Panc1 (cell line): ENCODE results near the gene ACKR4.
"Not testable (repeated sequence)": the region's sequence is repeated elsewhere in the genome, so short reads cannot be mapped to it uniquely, and the experiment has no call there.

Experiments used
- POLR2AphosphoS5 ChIP-seq: IDR thresholded peaks from 2 replicates; pipeline ENCODE4 v1.6.1; 2012; ENCODE audit warnings: mild to moderate bottlenecking, low read depth, low read length, moderate library complexity
- REST ChIP-seq, 2 experiments: IDR thresholded peaks; 2 replicates each; pipeline ENCODE4 v1.6.1; 2011 to 2012; ENCODE audit warnings: low read depth in 2 of 2, control low read depth in 1 of 2, low read length in 1 of 2, mild to moderate bottlenecking in 1 of 2, moderate library complexity in 1 of 2; ENCODE audit not compliant: insufficient read depth in 1 of 2
- SIN3A ChIP-seq: IDR thresholded peaks from 2 replicates; pipeline ENCODE4 v1.6.1; 2012; ENCODE audit warnings: low read depth, mild to moderate bottlenecking, low read length, moderate library complexity, borderline replicate concordance; ENCODE audit not compliant: insufficient read depth
- TF ChIP-seq, protein P1 (sequence below): fragments of 450-650 bp; IDR thresholded peaks from 2 replicates; pipeline ENCODE4 v1.5.1; 2017; ENCODE audit warnings: mild to moderate bottlenecking

DNA sequence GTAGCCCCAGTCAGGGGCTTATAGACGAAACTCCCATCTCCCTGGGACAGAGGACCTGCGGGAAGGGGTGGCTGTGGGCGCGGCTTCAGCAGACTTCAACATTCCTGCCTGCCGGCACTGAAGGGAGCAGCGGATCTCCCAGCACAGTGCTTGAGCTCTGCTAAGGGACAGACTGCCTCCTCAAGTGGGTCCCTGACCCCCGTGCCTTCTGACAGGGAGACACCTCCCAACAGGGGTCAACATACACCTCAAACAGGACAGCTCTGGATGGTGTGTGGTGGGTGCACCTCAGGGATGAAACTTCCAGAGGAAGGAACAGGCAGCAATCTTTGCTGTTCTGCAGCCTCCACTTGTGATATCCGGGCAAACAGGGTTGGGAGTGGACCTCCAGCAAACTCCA lies 9.6 kb downstream of the ACKR4 start:
- TF ChIP-seq, protein P1, sequence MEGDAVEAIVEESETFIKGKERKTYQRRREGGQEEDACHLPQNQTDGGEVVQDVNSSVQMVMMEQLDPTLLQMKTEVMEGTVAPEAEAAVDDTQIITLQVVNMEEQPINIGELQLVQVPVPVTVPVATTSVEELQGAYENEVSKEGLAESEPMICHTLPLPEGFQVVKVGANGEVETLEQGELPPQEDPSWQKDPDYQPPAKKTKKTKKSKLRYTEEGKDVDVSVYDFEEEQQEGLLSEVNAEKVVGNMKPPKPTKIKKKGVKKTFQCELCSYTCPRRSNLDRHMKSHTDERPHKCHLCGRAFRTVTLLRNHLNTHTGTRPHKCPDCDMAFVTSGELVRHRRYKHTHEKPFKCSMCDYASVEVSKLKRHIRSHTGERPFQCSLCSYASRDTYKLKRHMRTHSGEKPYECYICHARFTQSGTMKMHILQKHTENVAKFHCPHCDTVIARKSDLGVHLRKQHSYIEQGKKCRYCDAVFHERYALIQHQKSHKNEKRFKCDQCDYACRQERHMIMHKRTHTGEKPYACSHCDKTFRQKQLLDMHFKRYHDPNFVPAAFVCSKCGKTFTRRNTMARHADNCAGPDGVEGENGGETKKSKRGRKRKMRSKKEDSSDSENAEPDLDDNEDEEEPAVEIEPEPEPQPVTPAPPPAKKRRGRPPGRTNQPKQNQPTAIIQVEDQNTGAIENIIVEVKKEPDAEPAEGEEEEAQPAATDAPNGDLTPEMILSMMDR = not testable (repeated sequence)
- not testable (repeated sequence) for TF ChIP-seq REST (IDR thresholded peaks at IDR 0.05; ENCODE audit: insufficient read depth in 1 of 2, low read depth in 2 of 2, low read length in 1 of 2); SIN3A; POLR2AphosphoS5
